ENCODE data around the gene STAG2.

- no peak for TF ChIP-seq CTCF (IDR thresholded peaks at IDR 0.05; ENCODE audit: insufficient read depth, low read length)
- no peak for TF ChIP-seq POLR2AphosphoS5 (IDR thresholded peaks at IDR 0.05; ENCODE audit: low read depth)
Measured at GRCh38 chrX:123927845-123928244, 33.7 kb upstream of the STAG2 start.
